Vagina (tissue), 2 donors: ENCODE measurements around the gene APLNR.
A peak's percentile ranks its signal among the peaks of the same experiment; 100 is the strongest.

Experiments used
- CTCF ChIP-seq, 3 experiments: fragments of 450-650 bp in 2 of 3; fragments of 200-600 bp in 1 of 3; sonication (generic) in 1 of 3; IDR thresholded peaks; one replicate each; pipeline ENCODE4 v1.5.1; 2017 to 2019; ENCODE audit warnings: antibody characterized with exemption in 3 of 3, mild to moderate bottlenecking in 2 of 3, moderate library complexity in 2 of 3
- POLR2A ChIP-seq, 2 donors: fragments of 450-650 bp; IDR thresholded peaks; one replicate each; pipeline ENCODE4 v1.6.1; 2017; ENCODE audit warnings: antibody characterized with exemption in 2 of 2, mild to moderate bottlenecking in 2 of 2, moderate library complexity in 2 of 2
- POLR2AphosphoS5 ChIP-seq, 2 donors: sonication (generic); formaldehyde crosslinking; IDR thresholded peaks; one replicate each; pipeline ENCODE4 v1.9.0; 2017; ENCODE audit warnings: antibody characterized with exemption in 2 of 2, mild to moderate bottlenecking in 2 of 2, low read depth in 1 of 2; ENCODE audit not compliant: insufficient read depth in 1 of 2

- TF ChIP-seq POLR2A (IDR thresholded peaks at IDR 0.05): no peak
- peak in 2 of 3 experiments; percentile 30 to 53 for TF ChIP-seq CTCF (IDR thresholded peaks at IDR 0.05)
- TF ChIP-seq POLR2AphosphoS5 (IDR thresholded peaks at IDR 0.05; ENCODE audit: insufficient read depth in 1 of 2, low read depth in 1 of 2): no peak
Observed at GRCh38 chr11:57248780-57249383, 11.8 kb upstream of the APLNR start.
